AG04449 (cell line): Measurements from ENCODE around the gene HDAC4.
A peak's percentile ranks its signal among the peaks of the same experiment; 100 is the strongest.

Source experiments
- CTCF ChIA-PET: fragments of 350-600 bp; formaldehyde crosslinking; extraction: SDS; loops from one replicate; lab custom pipeline; 2021; ENCODE audit warnings: antibody characterized with exemption; lab: Yijun Ruan, JAX
- POLR2A ChIA-PET: fragments of 400-600, 350-600 bp; formaldehyde crosslinking; extraction: SDS; loops from one replicate; lab custom pipeline; 2020; ENCODE audit warnings: antibody characterized with exemption, inconsistent platforms; lab: Yijun Ruan, JAX
- DNase-seq: peaks from one replicate; pipeline ENCODE4 v3.0.0-alpha.2; 2010; ENCODE audit warnings: low read depth, low spot score
- H3K4me3 ChIP-seq: 2 replicates; pipeline ENCODE4 v1.5.1; 2011; ENCODE audit warnings: low read depth, mild to moderate bottlenecking, control low read depth, low read length
- CTCF ChIP-seq: IDR thresholded peaks from one replicate; pipeline ENCODE4 v1.5.1; 2011; ENCODE audit warnings: mild to moderate bottlenecking, moderate library complexity, low read length, control low read depth, inconsistent platforms; ENCODE audit not compliant: insufficient read depth; ENCODE audit errors: missing control alignments

Gene HDAC4

GRCh38 chr2:239052798-239053665 lies 347.8 kb downstream of the HDAC4 start:
- no peak overlapping the region for H3K4me3 ChIP-seq
- CTCF ChIA-PET: interaction anchor here (1.5 kb wide), 1 partner anchor 17 kb away, joined by 4 read pairs; no protein-coding TSS in a partner anchor
- DNase-seq: no peak
- TF ChIP-seq CTCF: no peak
- POLR2A ChIA-PET: no interaction called here

GRCh38 chr2:239051891-239052445 lies 348.9 kb downstream of the HDAC4 start:
- H3K4me3 ChIP-seq: no peak overlapping the region
- TF ChIP-seq CTCF: no peak
- ChIA-PET POLR2A (no interaction called here), CTCF (interaction anchor here (1.5 kb wide), 1 partner anchor 16 kb away, joined by 4 read pairs; no protein-coding TSS in a partner anchor)
- no peak for DNase-seq

GRCh38 chr2:239050252-239050649 lies 350.6 kb downstream of the HDAC4 start:
- ChIA-PET POLR2A (no interaction called here), CTCF (no interaction called here)
- no peak for DNase-seq
- H3K4me3 ChIP-seq: no peak overlapping the region
- no peak for TF ChIP-seq CTCF

GRCh38 chr2:239049421-239050251 lies 351.2 kb downstream of the HDAC4 start:
- no peak overlapping the region for H3K4me3 ChIP-seq
- CTCF ChIA-PET: no interaction called here
- POLR2A ChIA-PET: no interaction called here
- peak; percentile 16 for DNase-seq
- TF ChIP-seq CTCF: no peak

- H3K4me3 ChIP-seq: no peak overlapping the region
- CTCF ChIA-PET: no interaction called here
- POLR2A ChIA-PET: no interaction called here
- no peak for TF ChIP-seq CTCF
- DNase-seq: no peak
These were observed 352.1 kb downstream of the HDAC4 start for GRCh38 chr2:239048736-239049135.
